ENCODE results near the gene PTPRD.

PTPRD gene

GRCh38 chr9:8899511-8899910 lies 1713.3 kb downstream of the PTPRD start:
- no peak overlapping the region for H3K4me3 ChIP-seq (ENCODE audit: insufficient read depth, low read depth, low read length)
- no peaks in the 10 kb centered on the region for H3K36me3 ChIP-seq (ENCODE audit: control insufficient read depth, insufficient read depth, low read length)
- no peaks in the 10 kb centered on the region for H3K4me1 ChIP-seq (ENCODE audit: control insufficient read depth, insufficient read depth, low read length)
- 87 to 89% methylated on average over 4 of the region's 4 CpGs for WGBS, 2 experiments
- no peak overlapping the region for H3K27ac ChIP-seq (ENCODE audit: insufficient read depth, low read depth, low read length, poor library complexity, severe bottlenecking)
- H3K9me3 ChIP-seq (ENCODE audit: control insufficient read depth, low read length): no peaks in the 10 kb centered on the region
- H3K27me3 ChIP-seq (ENCODE audit: control insufficient read depth, insufficient read depth, low read length, poor library complexity, severe bottlenecking): no peaks in the 10 kb centered on the region

- no peaks in the 10 kb centered on the region for H3K36me3 ChIP-seq (ENCODE audit: control insufficient read depth, insufficient read depth, low read length)
- no peak overlapping the region for H3K27ac ChIP-seq (ENCODE audit: insufficient read depth, low read depth, low read length, poor library complexity, severe bottlenecking)
- no peaks in the 10 kb centered on the region for H3K27me3 ChIP-seq (ENCODE audit: control insufficient read depth, insufficient read depth, low read length, poor library complexity, severe bottlenecking)
- H3K9me3 ChIP-seq (ENCODE audit: control insufficient read depth, low read length): no peaks in the 10 kb centered on the region
- H3K4me1 ChIP-seq (ENCODE audit: control insufficient read depth, insufficient read depth, low read length): peaks cover 6% of the 10 kb centered on the region
- WGBS, 2 experiments: 26 to 50% methylated on average over 2 to 3 of the region's 3 CpGs
- H3K4me3 ChIP-seq (ENCODE audit: insufficient read depth, low read depth, low read length): no peak overlapping the region
Measured at GRCh38 chr9:8895861-8896224, 1717.0 kb downstream of the PTPRD start.

- 55% methylated on average over 4 of the region's 4 CpGs for WGBS, 2 experiments
- Histone ChIP-seq H3K4me3 (ENCODE audit: insufficient read depth, low read depth, low read length) (no peak overlapping the region), H3K27ac (ENCODE audit: insufficient read depth, low read depth, low read length, poor library complexity, severe bottlenecking) (no peak overlapping the region)
Measured at GRCh38 chr9:8895106-8895860, 1717.5 kb downstream of the PTPRD start.

GRCh38 chr9:8890695-8891094 lies 1722.1 kb downstream of the PTPRD start:
- H3K4me1 ChIP-seq (ENCODE audit: control insufficient read depth, insufficient read depth, low read length): peaks cover 6% of the 10 kb centered on the region
- no peak overlapping the region for H3K4me3 ChIP-seq (ENCODE audit: insufficient read depth, low read depth, low read length)
- 99 to 100% methylated on average over 2 of the region's 2 CpGs for WGBS, 2 experiments
- H3K36me3 ChIP-seq (ENCODE audit: control insufficient read depth, insufficient read depth, low read length): no peaks in the 10 kb centered on the region
- H3K9me3 ChIP-seq (ENCODE audit: control insufficient read depth, low read length): no peaks in the 10 kb centered on the region
- H3K27ac ChIP-seq (ENCODE audit: insufficient read depth, low read depth, low read length, poor library complexity, severe bottlenecking): no peak overlapping the region
- no peaks in the 10 kb centered on the region for H3K27me3 ChIP-seq (ENCODE audit: control insufficient read depth, insufficient read depth, low read length, poor library complexity, severe bottlenecking)

More at GRCh38 chr9:8895106-8895860, 1717.5 kb downstream of the PTPRD start:
- no peaks in the 10 kb centered on the region for H3K9me3 ChIP-seq (ENCODE audit: control insufficient read depth, low read length)
- no peaks in the 10 kb centered on the region for H3K36me3 ChIP-seq (ENCODE audit: control insufficient read depth, insufficient read depth, low read length)
- H3K4me1 ChIP-seq (ENCODE audit: control insufficient read depth, insufficient read depth, low read length): peaks cover 6% of the 10 kb centered on the region
- no peaks in the 10 kb centered on the region for H3K27me3 ChIP-seq (ENCODE audit: control insufficient read depth, insufficient read depth, low read length, poor library complexity, severe bottlenecking)

- 95 to 100% methylated on average over 1 of the region's 1 CpG for WGBS, 2 experiments
- Histone ChIP-seq H3K27me3 (ENCODE audit: control insufficient read depth, insufficient read depth, low read length, poor library complexity, severe bottlenecking) (no peaks in the 10 kb centered on the region), H3K27ac (ENCODE audit: insufficient read depth, low read depth, low read length, poor library complexity, severe bottlenecking) (no peak overlapping the region), H3K4me1 (ENCODE audit: control insufficient read depth, insufficient read depth, low read length) (peaks cover 6% of the 10 kb centered on the region), H3K4me3 (ENCODE audit: insufficient read depth, low read depth, low read length) (no peak overlapping the region), H3K9me3 (ENCODE audit: control insufficient read depth, low read length) (no peaks in the 10 kb centered on the region), H3K36me3 (ENCODE audit: control insufficient read depth, insufficient read depth, low read length) (no peaks in the 10 kb centered on the region)
Measured at GRCh38 chr9:8889100-8889499, 1723.7 kb downstream of the PTPRD start.

- H3K27ac ChIP-seq (ENCODE audit: insufficient read depth, low read depth, low read length, poor library complexity, severe bottlenecking): no peak overlapping the region
- no peaks in the 10 kb centered on the region for H3K9me3 ChIP-seq (ENCODE audit: control insufficient read depth, low read length)
- no peaks in the 10 kb centered on the region for H3K36me3 ChIP-seq (ENCODE audit: control insufficient read depth, insufficient read depth, low read length)
- H3K27me3 ChIP-seq (ENCODE audit: control insufficient read depth, insufficient read depth, low read length, poor library complexity, severe bottlenecking): no peaks in the 10 kb centered on the region
- WGBS, 2 experiments: 93 to 95% methylated on average over 1 of the region's 1 CpG
- H3K4me1 ChIP-seq (ENCODE audit: control insufficient read depth, insufficient read depth, low read length): peaks cover 6% of the 10 kb centered on the region
- no peak overlapping the region for H3K4me3 ChIP-seq (ENCODE audit: insufficient read depth, low read depth, low read length)
Measured at GRCh38 chr9:8888591-8888990, 1724.2 kb downstream of the PTPRD start.

GRCh38 chr9:8887369-8887768 lies 1725.4 kb downstream of the PTPRD start:
- no peak overlapping the region for H3K4me3 ChIP-seq (ENCODE audit: insufficient read depth, low read depth, low read length)
- 88 to 89% methylated on average over 1 of the region's 1 CpG for WGBS, 2 experiments
- no peaks in the 10 kb centered on the region for H3K36me3 ChIP-seq (ENCODE audit: control insufficient read depth, insufficient read depth, low read length)
- H3K9me3 ChIP-seq (ENCODE audit: control insufficient read depth, low read length): no peaks in the 10 kb centered on the region
- H3K4me1 ChIP-seq (ENCODE audit: control insufficient read depth, insufficient read depth, low read length): peaks cover 6% of the 10 kb centered on the region
- no peak overlapping the region for H3K27ac ChIP-seq (ENCODE audit: insufficient read depth, low read depth, low read length, poor library complexity, severe bottlenecking)
- H3K27me3 ChIP-seq (ENCODE audit: control insufficient read depth, insufficient read depth, low read length, poor library complexity, severe bottlenecking): no peaks in the 10 kb centered on the region

- no peak overlapping the region for H3K27ac ChIP-seq (ENCODE audit: insufficient read depth, low read depth, low read length, poor library complexity, severe bottlenecking)
- H3K4me1 ChIP-seq (ENCODE audit: control insufficient read depth, insufficient read depth, low read length): no peaks in the 10 kb centered on the region
- H3K4me3 ChIP-seq (ENCODE audit: insufficient read depth, low read depth, low read length): no peak overlapping the region
- no peaks in the 10 kb centered on the region for H3K36me3 ChIP-seq (ENCODE audit: control insufficient read depth, insufficient read depth, low read length)
- H3K27me3 ChIP-seq (ENCODE audit: control insufficient read depth, insufficient read depth, low read length, poor library complexity, severe bottlenecking): no peaks in the 10 kb centered on the region
- 85 to 93% methylated on average over 1 of the region's 1 CpG for WGBS, 2 experiments
- H3K9me3 ChIP-seq (ENCODE audit: control insufficient read depth, low read length): no peaks in the 10 kb centered on the region
Measured at GRCh38 chr9:8883321-8883720, 1729.5 kb downstream of the PTPRD start.

- 58 to 63% methylated on average over 3 of the region's 3 CpGs for WGBS, 2 experiments
- H3K9me3 ChIP-seq (ENCODE audit: control insufficient read depth, low read length): no peaks in the 10 kb centered on the region
- no peak overlapping the region for H3K27ac ChIP-seq (ENCODE audit: insufficient read depth, low read depth, low read length, poor library complexity, severe bottlenecking)
- no peaks in the 10 kb centered on the region for H3K27me3 ChIP-seq (ENCODE audit: control insufficient read depth, insufficient read depth, low read length, poor library complexity, severe bottlenecking)
- H3K36me3 ChIP-seq (ENCODE audit: control insufficient read depth, insufficient read depth, low read length): no peaks in the 10 kb centered on the region
- H3K4me1 ChIP-seq (ENCODE audit: control insufficient read depth, insufficient read depth, low read length): no peaks in the 10 kb centered on the region
- H3K4me3 ChIP-seq (ENCODE audit: insufficient read depth, low read depth, low read length): no peak overlapping the region
Measured at GRCh38 chr9:8880060-8880459, 1732.7 kb downstream of the PTPRD start.

GRCh38 chr9:8879284-8879683 lies 1733.5 kb downstream of the PTPRD start:
- Histone ChIP-seq H3K4me3 (ENCODE audit: insufficient read depth, low read depth, low read length) (no peak overlapping the region), H3K4me1 (ENCODE audit: control insufficient read depth, insufficient read depth, low read length) (no peaks in the 10 kb centered on the region), H3K36me3 (ENCODE audit: control insufficient read depth, insufficient read depth, low read length) (no peaks in the 10 kb centered on the region), H3K9me3 (ENCODE audit: control insufficient read depth, low read length) (no peaks in the 10 kb centered on the region), H3K27ac (ENCODE audit: insufficient read depth, low read depth, low read length, poor library complexity, severe bottlenecking) (no peak overlapping the region), H3K27me3 (ENCODE audit: control insufficient read depth, insufficient read depth, low read length, poor library complexity, severe bottlenecking) (no peaks in the 10 kb centered on the region)
- 85 to 91% methylated on average over 1 of the region's 2 CpGs for WGBS, 2 experiments
